ENCODE measurements around the gene HMCN2.

The HMCN2 gene

GRCh38 chr9:130225071-130225470, 40.5 kb upstream of the HMCN2 start:
- Mint-ChIP-seq H3K9me3 (peaks cover 18% of the 10 kb centered on the region), H3K27me3 (ENCODE audit: low read depth, poor library complexity) (peaks cover 2% of the 10 kb centered on the region), H3K36me3 (ENCODE audit: low read depth) (peaks cover 52% of the 10 kb centered on the region), H3K27ac (no peak overlapping the region), H3K4me3 (no peak overlapping the region), H3K4me1 (peaks cover 7% of the 10 kb centered on the region)
- no peak for TF ChIP-seq CTCF (IDR thresholded peaks at IDR 0.05)
- no peak for DNase-seq

- no peak for DNase-seq
- Mint-ChIP-seq H3K9me3 (peaks cover 18% of the 10 kb centered on the region), H3K4me1 (peaks cover 2% of the 10 kb centered on the region), H3K4me3 (no peak overlapping the region), H3K36me3 (ENCODE audit: low read depth) (peaks cover 55% of the 10 kb centered on the region), H3K27me3 (ENCODE audit: low read depth, poor library complexity) (peaks cover 2% of the 10 kb centered on the region), H3K27ac (no peak overlapping the region)
- TF ChIP-seq CTCF (IDR thresholded peaks at IDR 0.05) = no peak
Measured at GRCh38 chr9:130225586-130225985, 40.0 kb upstream of the HMCN2 start.

- DNase-seq = no peak
- Mint-ChIP-seq H3K4me3 (no peak overlapping the region), H3K27ac (no peak overlapping the region), H3K9me3 (peaks cover 18% of the 10 kb centered on the region), H3K27me3 (ENCODE audit: low read depth, poor library complexity) (peaks cover 2% of the 10 kb centered on the region), H3K4me1 (no peaks in the 10 kb centered on the region), H3K36me3 (ENCODE audit: low read depth) (peaks cover 55% of the 10 kb centered on the region)
- no peak for TF ChIP-seq CTCF (IDR thresholded peaks at IDR 0.05)
Measured at GRCh38 chr9:130226112-130226511, 39.4 kb upstream of the HMCN2 start.

- H3K27me3 Mint-ChIP-seq (ENCODE audit: low read depth, poor library complexity) = peaks cover 5% of the 10 kb centered on the region
- peaks cover 3% of the 10 kb centered on the region for H3K4me1 Mint-ChIP-seq
- no peak for TF ChIP-seq CTCF (IDR thresholded peaks at IDR 0.05)
- DNase-seq = no peak
- no peak overlapping the region for H3K27ac Mint-ChIP-seq
- H3K9me3 Mint-ChIP-seq = peaks cover 18% of the 10 kb centered on the region
- H3K36me3 Mint-ChIP-seq (ENCODE audit: low read depth) = peaks cover 62% of the 10 kb centered on the region
- no peak overlapping the region for H3K4me3 Mint-ChIP-seq
Measured at GRCh38 chr9:130227833-130228232, 37.7 kb upstream of the HMCN2 start.

- TF ChIP-seq CTCF (IDR thresholded peaks at IDR 0.05) = no peak
- Mint-ChIP-seq H3K27ac (no peak overlapping the region), H3K4me3 (no peak overlapping the region), H3K4me1 (peaks cover 15% of the 10 kb centered on the region), H3K36me3 (ENCODE audit: low read depth) (peaks cover 71% of the 10 kb centered on the region), H3K9me3 (peaks cover 18% of the 10 kb centered on the region), H3K27me3 (ENCODE audit: low read depth, poor library complexity) (peaks cover 5% of the 10 kb centered on the region)
- no peak for DNase-seq
Measured at GRCh38 chr9:130229759-130230158, 35.8 kb upstream of the HMCN2 start.

GRCh38 chr9:130230631-130231030, 34.9 kb upstream of the HMCN2 start:
- peaks cover 63% of the 10 kb centered on the region for H3K36me3 Mint-ChIP-seq (ENCODE audit: low read depth)
- peaks cover 5% of the 10 kb centered on the region for H3K27me3 Mint-ChIP-seq (ENCODE audit: low read depth, poor library complexity)

More at GRCh38 chr9:130230631-130231030, 34.9 kb upstream of the HMCN2 start:
- peaks cover 16% of the 10 kb centered on the region for H3K4me1 Mint-ChIP-seq
- no peak for DNase-seq
- H3K4me3 Mint-ChIP-seq = no peak overlapping the region
- H3K9me3 Mint-ChIP-seq = peaks cover 18% of the 10 kb centered on the region
- TF ChIP-seq CTCF (IDR thresholded peaks at IDR 0.05) = no peak
- H3K27ac Mint-ChIP-seq = no peak overlapping the region

Measured in nephron progenitor cell (in vitro differentiated cells).